Erythroblast (primary cell): Measurements from ENCODE around the gene CDC42BPG.

Source experiments
- DNase-seq, 2 experiments: peaks; one replicate each; lab custom pipeline; 2025; lab: John Stamatoyannopoulos, UW
- GATA1 ChIP-seq: IDR thresholded peaks from 2 replicates; pipeline ENCODE4 v1.6.1; 2011; ENCODE audit warnings: low read depth, mild to moderate bottlenecking, control low read depth, low read length, moderate library complexity
- POLR2A ChIP-seq: IDR thresholded peaks from 2 replicates; pipeline ENCODE4 v1.6.1; 2011; ENCODE audit warnings: mild to moderate bottlenecking, low read length

CDC42BPG gene

GRCh38 chr11:64843686-64844329 is 645 bp downstream of the CDC42BPG start:
- no peak for DNase-seq
- TF ChIP-seq POLR2A (no peak), GATA1 (no peak)

- DNase-seq, result no peak
- TF ChIP-seq POLR2A, result no peak
Measured at GRCh38 chr11:64842851-64843685, 1.4 kb downstream of the CDC42BPG start.

GRCh38 chr11:64842366-64842759 is 2.1 kb downstream of the CDC42BPG start:
- no peak for DNase-seq
- TF ChIP-seq GATA1 (no peak), POLR2A (no peak)

- no peak for DNase-seq
- no peak for TF ChIP-seq GATA1
- no peak for TF ChIP-seq POLR2A
Measured at GRCh38 chr11:64841592-64842365, 2.7 kb downstream of the CDC42BPG start.

GRCh38 chr11:64839887-64840782 is 4.3 kb downstream of the CDC42BPG start:
- DNase-seq, result no peak
- TF ChIP-seq GATA1, result no peak

GRCh38 chr11:64839335-64839734 is 5.1 kb downstream of the CDC42BPG start:
- DNase-seq, result no peak
- TF ChIP-seq GATA1, result no peak
- no peak for TF ChIP-seq POLR2A

- DNase-seq, result no peak
- TF ChIP-seq GATA1 (no peak), POLR2A (no peak)
Measured at GRCh38 chr11:64838600-64839334, 5.7 kb downstream of the CDC42BPG start.

- TF ChIP-seq POLR2A, result no peak
- no peak for TF ChIP-seq GATA1
- no peak for DNase-seq
Measured at GRCh38 chr11:64837887-64838351, 6.5 kb downstream of the CDC42BPG start.

GRCh38 chr11:64836448-64837072 is 7.9 kb downstream of the CDC42BPG start:
- TF ChIP-seq POLR2A, result no peak
- TF ChIP-seq GATA1, result no peak
- no peak for DNase-seq

GRCh38 chr11:64835616-64836447 is 8.6 kb downstream of the CDC42BPG start:
- no peak for DNase-seq
- TF ChIP-seq GATA1, result no peak
- no peak for TF ChIP-seq POLR2A
